ENCODE measurements around the gene ASPHD2.

The ASPHD2 gene

DNA sequence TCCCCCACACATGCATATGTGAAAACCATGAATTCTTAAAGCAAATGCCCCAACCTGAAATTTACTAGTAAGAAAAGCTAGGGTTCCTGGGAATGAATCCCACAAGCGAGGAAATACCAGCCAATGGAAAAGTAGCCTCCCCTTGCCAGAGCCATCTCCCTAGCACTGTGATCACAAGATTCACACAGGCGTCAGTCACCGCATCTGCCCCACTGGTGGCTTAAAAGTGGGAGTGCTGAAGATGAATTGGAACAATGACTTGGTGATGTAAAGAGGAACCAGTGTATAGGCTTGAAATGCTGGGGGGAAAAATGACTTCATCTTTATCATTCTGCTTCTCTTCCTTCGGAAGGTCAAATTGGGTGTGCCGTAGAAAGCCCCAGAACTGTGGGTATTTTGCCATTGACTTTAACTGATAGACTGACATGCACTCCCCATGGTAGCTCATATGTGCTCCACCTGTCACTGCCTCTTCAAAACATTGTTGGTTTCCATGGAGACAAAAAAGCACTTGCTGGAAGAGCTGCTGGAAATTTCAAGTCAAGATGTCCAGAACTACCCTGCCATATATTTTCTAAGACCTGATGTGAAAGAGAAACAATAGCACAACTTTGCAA, 19.2 kb upstream of the ASPHD2 start:
- Histone ChIP-seq H3K9me2 (replicated peaks; ENCODE audit: control insufficient read depth, low read length) (no peaks in the 10 kb centered on the region), H3K4me2 (ENCODE audit: low read length) (no peak overlapping the region), H3K79me2 (ENCODE audit: control insufficient read depth, low read length) (no peaks in the 10 kb centered on the region), H3K4me3 (ENCODE audit: low read length) (no peak overlapping the region), H3K27ac (ENCODE audit: low read depth, low read length) (no peak overlapping the region), H3K36me3 (ENCODE audit: control insufficient read depth, low read length) (no peaks in the 10 kb centered on the region), H3K9me3 (ENCODE audit: control insufficient read depth, insufficient read depth, low read length) (no peaks in the 10 kb centered on the region), H3F3A (ENCODE audit: control insufficient read depth, insufficient read depth) (no peaks in the 10 kb centered on the region), H3K27me3 (ENCODE audit: control insufficient read depth, low read length) (peaks cover 12% of the 10 kb centered on the region), H4K20me1 (ENCODE audit: control insufficient read depth, insufficient read depth, low read depth, low read length) (no peaks in the 10 kb centered on the region), H3K4me1 (ENCODE audit: control insufficient read depth, low read length) (peaks cover 6% of the 10 kb centered on the region)
- TF ChIP-seq, protein P1, sequence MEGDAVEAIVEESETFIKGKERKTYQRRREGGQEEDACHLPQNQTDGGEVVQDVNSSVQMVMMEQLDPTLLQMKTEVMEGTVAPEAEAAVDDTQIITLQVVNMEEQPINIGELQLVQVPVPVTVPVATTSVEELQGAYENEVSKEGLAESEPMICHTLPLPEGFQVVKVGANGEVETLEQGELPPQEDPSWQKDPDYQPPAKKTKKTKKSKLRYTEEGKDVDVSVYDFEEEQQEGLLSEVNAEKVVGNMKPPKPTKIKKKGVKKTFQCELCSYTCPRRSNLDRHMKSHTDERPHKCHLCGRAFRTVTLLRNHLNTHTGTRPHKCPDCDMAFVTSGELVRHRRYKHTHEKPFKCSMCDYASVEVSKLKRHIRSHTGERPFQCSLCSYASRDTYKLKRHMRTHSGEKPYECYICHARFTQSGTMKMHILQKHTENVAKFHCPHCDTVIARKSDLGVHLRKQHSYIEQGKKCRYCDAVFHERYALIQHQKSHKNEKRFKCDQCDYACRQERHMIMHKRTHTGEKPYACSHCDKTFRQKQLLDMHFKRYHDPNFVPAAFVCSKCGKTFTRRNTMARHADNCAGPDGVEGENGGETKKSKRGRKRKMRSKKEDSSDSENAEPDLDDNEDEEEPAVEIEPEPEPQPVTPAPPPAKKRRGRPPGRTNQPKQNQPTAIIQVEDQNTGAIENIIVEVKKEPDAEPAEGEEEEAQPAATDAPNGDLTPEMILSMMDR (IDR thresholded peaks at IDR 0.05; ENCODE audit: low read depth, low read length, poor library complexity, severe bottlenecking), result no peak
- TF ChIP-seq EZH2phosphoT487 (IDR thresholded peaks at IDR 0.05; ENCODE audit: borderline replicate concordance, low read length), result no peak

DNA sequence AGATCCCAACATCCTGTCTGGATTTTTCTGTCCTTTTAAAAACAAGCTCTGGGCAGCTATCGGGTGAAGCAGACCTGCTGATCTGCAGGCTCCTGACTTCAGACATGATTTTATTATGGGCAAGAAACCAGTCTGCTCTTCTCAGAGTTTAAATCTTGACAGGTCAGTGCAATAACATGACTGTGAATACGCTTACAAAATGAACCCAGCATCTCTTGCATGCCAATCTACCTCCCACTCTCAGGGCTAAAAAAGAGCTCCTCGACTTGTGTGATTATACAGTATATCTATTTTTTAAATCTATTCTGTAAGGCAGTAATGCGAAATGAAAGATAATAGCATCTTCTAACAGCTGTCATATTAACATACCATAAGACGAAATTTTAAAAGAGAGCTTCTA, 18.7 kb upstream of the ASPHD2 start:
- Histone ChIP-seq H3K27me3 (ENCODE audit: control insufficient read depth, low read length) (peaks cover 12% of the 10 kb centered on the region), H3K4me3 (ENCODE audit: low read length) (no peak overlapping the region), H3K36me3 (ENCODE audit: control insufficient read depth, low read length) (no peaks in the 10 kb centered on the region), H3K4me2 (ENCODE audit: low read length) (no peak overlapping the region), H3K9me3 (ENCODE audit: control insufficient read depth, insufficient read depth, low read length) (no peaks in the 10 kb centered on the region), H3K27ac (ENCODE audit: low read depth, low read length) (no peak overlapping the region), H3K9me2 (replicated peaks; ENCODE audit: control insufficient read depth, low read length) (no peaks in the 10 kb centered on the region), H3F3A (ENCODE audit: control insufficient read depth, insufficient read depth) (no peaks in the 10 kb centered on the region), H4K20me1 (ENCODE audit: control insufficient read depth, insufficient read depth, low read depth, low read length) (no peaks in the 10 kb centered on the region), H3K4me1 (ENCODE audit: control insufficient read depth, low read length) (peaks cover under 1% of the 10 kb centered on the region), H3K79me2 (ENCODE audit: control insufficient read depth, low read length) (no peaks in the 10 kb centered on the region)
- TF ChIP-seq EZH2phosphoT487 (IDR thresholded peaks at IDR 0.05; ENCODE audit: borderline replicate concordance, low read length), result no peak
- TF ChIP-seq, protein P1 (IDR thresholded peaks at IDR 0.05; ENCODE audit: low read depth, low read length, poor library complexity, severe bottlenecking), result no peak

DNA sequence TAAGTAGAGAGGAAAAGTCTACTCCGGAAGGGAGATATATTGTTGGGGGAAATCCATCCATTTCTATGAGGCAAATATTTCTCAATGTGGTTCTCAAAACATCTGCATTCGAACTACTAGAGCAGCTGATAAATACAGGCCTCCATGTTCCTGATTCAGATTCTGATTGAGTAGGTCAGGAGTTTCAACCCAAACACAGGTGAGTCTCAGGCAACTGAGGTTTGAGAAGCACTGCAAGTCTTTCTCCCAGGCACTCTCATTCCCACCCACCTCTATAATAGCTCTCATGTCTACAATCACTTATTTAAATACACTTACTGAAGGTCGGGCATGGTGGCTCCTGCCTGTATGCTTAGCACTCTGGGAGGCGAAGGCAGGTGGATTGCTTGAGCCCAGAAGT, 14.7 kb upstream of the ASPHD2 start:
- H3K27me3 ChIP-seq (ENCODE audit: control insufficient read depth, low read length), result peaks cover 28% of the 10 kb centered on the region
- no peaks in the 10 kb centered on the region for H3F3A ChIP-seq (ENCODE audit: control insufficient read depth, insufficient read depth)
- TF ChIP-seq EZH2phosphoT487 (IDR thresholded peaks at IDR 0.05; ENCODE audit: borderline replicate concordance, low read length), result no peak
- TF ChIP-seq, protein P1 (IDR thresholded peaks at IDR 0.05; ENCODE audit: low read depth, low read length, poor library complexity, severe bottlenecking), result no peak
- H3K4me3 ChIP-seq (ENCODE audit: low read length), result no peak overlapping the region
- no peak overlapping the region for H3K27ac ChIP-seq (ENCODE audit: low read depth, low read length)
- H3K9me3 ChIP-seq (ENCODE audit: control insufficient read depth, insufficient read depth, low read length), result no peaks in the 10 kb centered on the region
- H3K79me2 ChIP-seq (ENCODE audit: control insufficient read depth, low read length), result no peaks in the 10 kb centered on the region
- H4K20me1 ChIP-seq (ENCODE audit: control insufficient read depth, insufficient read depth, low read depth, low read length), result no peaks in the 10 kb centered on the region
- H3K4me2 ChIP-seq (ENCODE audit: low read length), result no peak overlapping the region
- H3K4me1 ChIP-seq (ENCODE audit: control insufficient read depth, low read length), result no peaks in the 10 kb centered on the region
- no peaks in the 10 kb centered on the region for H3K9me2 ChIP-seq (replicated peaks; ENCODE audit: control insufficient read depth, low read length)
- H3K36me3 ChIP-seq (ENCODE audit: control insufficient read depth, low read length), result no peaks in the 10 kb centered on the region

All from DOHH2 (cell line).